Calu3 (cell line): Measurements from ENCODE around the gene GRIA1. TPM values are rescaled to one million over a fixed set of nuclear protein-coding genes. Genes with fewer than 3 reads are reported as not detected.

Source experiments
- BruUV-seq: library from RNA; stranded (reverse); fragments of 400-500 nt; replicated peaks from 2 replicates; lab custom pipeline; 2021; lab: Mats Ljungman, UMichigan
- CTCF ChIA-PET: fragments of 300-600 bp; sonication (Branson Sonifier 250); formaldehyde crosslinking; loops from one replicate; lab custom pipeline; 2022; ENCODE audit warnings: antibody characterized with exemption; lab: Charles Lee
- DNase-seq: peaks from one replicate; pipeline ENCODE4 v3.0.0; 2022
- H3K27ac Mint-ChIP-seq: one replicate; pipeline ENCODE4 v1.8.0; 2022; ENCODE audit warnings: mixed read lengths; ENCODE audit not compliant: unreplicated experiment
- H3K27me3 Mint-ChIP-seq: one replicate; pipeline ENCODE4 v1.8.0; 2022; ENCODE audit warnings: mixed read lengths; ENCODE audit not compliant: unreplicated experiment
- H3K36me3 Mint-ChIP-seq: one replicate; pipeline ENCODE4 v1.8.0; 2022; ENCODE audit warnings: mild to moderate bottlenecking, moderate library complexity, mixed read lengths; ENCODE audit not compliant: insufficient read depth, unreplicated experiment
- H3K4me1 Mint-ChIP-seq: one replicate; pipeline ENCODE4 v1.8.0; 2022; ENCODE audit warnings: mild to moderate bottlenecking, low read depth, mixed read lengths; ENCODE audit not compliant: unreplicated experiment
- H3K4me3 Mint-ChIP-seq: one replicate; pipeline ENCODE4 v1.8.0; 2022; ENCODE audit warnings: mild to moderate bottlenecking, low read depth, moderate library complexity, mixed read lengths; ENCODE audit not compliant: unreplicated experiment
- H3K9me3 Mint-ChIP-seq: one replicate; pipeline ENCODE4 v1.8.0; 2022; ENCODE audit warnings: low read depth, mixed read lengths; ENCODE audit not compliant: unreplicated experiment
- CTCF ChIP-seq: fragments of 200-600 bp; IDR thresholded peaks from one replicate; pipeline ENCODE4 v1.8.0; 2022; ENCODE audit warnings: antibody characterized with exemption; ENCODE audit not compliant: unreplicated experiment
- intact Hi-C: fragments of 100-400 bp; cut with micrococcal nuclease; formaldehyde crosslinking; loops from one replicate; pipeline ENCODE4 v1.10.0; 2022; ENCODE audit not compliant: unreplicated experiment
- total RNA-seq: library from RNA; stranded (reverse); gene quantifications from 2 replicates; pipeline ENCODE4 v1.2.3, GENCODE V29; 2022

Gene GRIA1
- total RNA-seq, 1 experiment from 2014 or later: not detected

DNA sequence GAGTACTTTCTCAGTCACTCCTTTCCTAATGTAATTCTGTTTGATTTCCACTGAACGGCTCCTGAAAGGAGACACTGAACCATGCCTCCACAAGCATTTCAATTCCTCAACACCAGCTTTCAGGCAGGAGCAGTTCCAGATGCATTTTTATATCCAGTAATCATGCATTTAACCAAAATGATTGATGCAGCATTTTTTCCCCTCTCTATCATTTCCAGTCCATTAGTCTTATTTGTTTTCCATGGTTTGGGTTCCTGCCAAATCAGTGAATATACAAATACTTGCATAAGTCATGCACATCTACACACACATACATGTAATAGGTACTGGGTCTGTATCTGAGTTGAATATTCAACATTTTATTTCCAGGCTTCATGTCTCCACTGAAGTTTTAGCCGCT is 122.7 kb downstream of the GRIA1 start:
- BruUV-seq: no TSS peak
- no peak for DNase-seq

DNA sequence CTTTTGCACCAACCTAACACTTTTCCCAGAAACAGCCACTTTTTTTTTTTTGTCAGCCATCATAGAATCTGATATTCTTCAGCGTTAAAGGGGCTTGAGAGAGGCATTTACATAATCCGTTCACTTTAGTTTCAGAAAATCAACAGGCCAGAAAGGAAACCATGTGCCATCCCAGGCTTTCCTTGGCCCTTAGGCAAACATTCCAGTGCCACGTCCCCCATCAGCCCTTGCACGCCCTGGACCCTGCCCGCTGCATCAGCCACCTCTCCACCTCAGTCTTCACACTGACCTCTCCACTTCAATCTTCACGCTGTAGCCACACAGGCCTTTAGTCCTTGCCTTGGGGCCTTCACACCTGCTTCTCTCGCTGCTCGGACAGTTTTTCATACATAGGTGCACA is 123.2 kb downstream of the GRIA1 start:
- Mint-ChIP-seq H3K9me3 (no peaks in the 10 kb centered on the region), H3K4me3 (no peak overlapping the region), H3K27me3 (peaks cover 14% of the 10 kb centered on the region), H3K27ac (no peak overlapping the region), H3K36me3 (no peaks in the 10 kb centered on the region), H3K4me1 (no peaks in the 10 kb centered on the region)
- intact Hi-C loops: no loop called here
- CTCF ChIA-PET: no interaction called here
- BruUV-seq: no TSS peak
- no peak for TF ChIP-seq CTCF
- no peak for DNase-seq

More for the DNA sequence above, 122.7 kb downstream of the GRIA1 start:
- Mint-ChIP-seq H3K36me3 (no peaks in the 10 kb centered on the region), H3K4me1 (no peaks in the 10 kb centered on the region), H3K4me3 (no peak overlapping the region), H3K27me3 (peaks cover 14% of the 10 kb centered on the region), H3K27ac (no peak overlapping the region), H3K9me3 (no peaks in the 10 kb centered on the region)
- CTCF ChIA-PET: no interaction called here
- no peak for TF ChIP-seq CTCF
- intact Hi-C loops: no loop called here

DNA sequence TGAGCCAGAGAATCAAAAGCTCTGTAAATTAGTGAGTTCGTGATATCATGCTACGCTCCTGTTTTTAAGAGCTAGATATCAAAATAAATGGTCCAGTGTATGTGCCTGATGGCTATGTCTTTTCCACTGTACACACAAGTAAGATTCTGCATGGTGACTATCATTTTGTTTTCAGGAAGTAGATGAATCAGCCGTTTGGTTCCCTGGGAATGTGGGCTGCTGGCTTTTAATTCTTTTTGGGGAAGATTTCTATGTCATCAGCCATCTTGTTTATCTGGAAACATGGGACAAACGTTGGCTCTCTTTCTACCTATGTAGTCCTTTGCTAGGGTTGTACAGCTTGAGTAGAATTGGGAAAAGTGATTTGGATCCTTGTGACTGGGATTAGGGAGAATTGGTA is 126.7 kb downstream of the GRIA1 start:
- peaks cover 10% of the 10 kb centered on the region for H3K4me1 Mint-ChIP-seq
- H3K4me3 Mint-ChIP-seq: no peak overlapping the region
- intact Hi-C loops: no loop called here
- CTCF ChIA-PET: no interaction called here
- no peak for TF ChIP-seq CTCF
- H3K36me3 Mint-ChIP-seq: no peaks in the 10 kb centered on the region
- peaks cover 14% of the 10 kb centered on the region for H3K27me3 Mint-ChIP-seq
- DNase-seq: no peak
- no peak overlapping the region for H3K27ac Mint-ChIP-seq
- H3K9me3 Mint-ChIP-seq: no peaks in the 10 kb centered on the region
- no TSS peak for BruUV-seq

DNA sequence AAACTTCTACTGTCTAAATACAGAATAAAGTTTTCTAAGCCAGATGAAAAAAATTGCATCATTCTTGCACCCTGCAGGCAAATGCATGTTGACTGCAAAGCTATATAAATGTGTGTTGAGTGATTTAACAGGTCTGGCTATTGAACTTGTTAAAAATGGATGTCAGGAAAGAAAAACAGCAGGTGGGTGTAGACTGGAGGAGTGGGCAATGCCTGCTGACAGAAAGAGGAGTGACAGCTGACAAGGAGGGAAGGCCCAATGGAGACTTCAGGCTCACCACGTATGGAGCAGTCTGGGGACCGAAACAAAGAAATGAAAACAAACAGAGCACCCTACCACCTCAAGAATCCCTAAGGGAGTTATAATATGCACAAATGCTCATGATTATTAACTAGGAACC is 127.8 kb downstream of the GRIA1 start:
- H3K27me3 Mint-ChIP-seq: peaks cover 13% of the 10 kb centered on the region
- no peaks in the 10 kb centered on the region for H3K9me3 Mint-ChIP-seq
- no peak overlapping the region for H3K4me3 Mint-ChIP-seq
- DNase-seq: no peak
- BruUV-seq: no TSS peak
- H3K27ac Mint-ChIP-seq: no peak overlapping the region
- TF ChIP-seq CTCF: no peak
- H3K36me3 Mint-ChIP-seq: no peaks in the 10 kb centered on the region
- intact Hi-C loops: no loop called here
- peaks cover 10% of the 10 kb centered on the region for H3K4me1 Mint-ChIP-seq
- CTCF ChIA-PET: no interaction called here
